Measurements from ENCODE around the gene PDXK. TPM values are rescaled to one million over a fixed set of nuclear protein-coding genes. Genes with fewer than 3 reads are reported as not detected.

Gene PDXK
- total and polyA plus RNA-seq, 9 of the 15 experiments (the other 6 are each of a cell fraction or from before 2014, with no cell fraction given) = 5.6 to 162 (median 76.5) TPM

DNA sequence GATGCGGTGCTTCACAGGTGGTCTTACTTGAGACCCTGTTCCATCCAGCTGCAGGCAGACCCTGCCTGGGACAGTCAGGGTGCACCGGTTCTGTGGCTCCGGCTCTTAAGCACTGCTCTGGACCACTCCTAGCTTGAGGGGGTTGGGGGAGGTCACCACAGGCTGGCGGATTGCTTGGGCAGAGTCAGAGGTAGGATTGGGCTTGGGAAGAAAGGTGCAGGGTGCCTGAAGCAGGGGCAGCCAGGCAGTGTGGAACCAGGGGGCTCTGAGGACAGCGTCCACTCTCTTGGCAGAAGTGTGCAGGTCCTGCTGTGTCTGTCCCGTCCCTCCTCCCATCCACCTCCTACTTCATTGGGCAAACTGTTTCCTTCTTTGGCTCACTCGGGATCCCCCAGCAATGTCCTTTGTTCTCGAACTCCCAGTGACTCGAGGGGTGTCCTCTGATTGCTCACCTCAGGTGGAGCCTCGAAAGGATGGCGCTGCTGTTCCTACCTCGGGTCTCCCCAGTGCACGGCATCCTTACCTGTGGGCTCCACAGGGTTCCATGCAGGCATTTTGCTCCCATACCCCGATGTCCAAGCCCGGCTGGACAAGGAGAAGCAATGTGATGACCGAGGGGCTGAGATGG is 1.7 kb downstream of the PDXK start (continued):
- TF ChIP-seq ARID3B (CRISPR knock-in tag; IDR thresholded peaks at IDR 0.05; ENCODE audit: borderline replicate concordance) = no peak
- no peak for TF ChIP-seq BRCA1 (IDR thresholded peaks at IDR 0.05)
- 0 out of 2 replicates have a peak, but pooled peaks have one; percentile 17 for TF ChIP-seq BRCA1 (CRISPR knock-in tag; IDR thresholded peaks at IDR 0.05)
- TF ChIP-seq, protein P1, sequence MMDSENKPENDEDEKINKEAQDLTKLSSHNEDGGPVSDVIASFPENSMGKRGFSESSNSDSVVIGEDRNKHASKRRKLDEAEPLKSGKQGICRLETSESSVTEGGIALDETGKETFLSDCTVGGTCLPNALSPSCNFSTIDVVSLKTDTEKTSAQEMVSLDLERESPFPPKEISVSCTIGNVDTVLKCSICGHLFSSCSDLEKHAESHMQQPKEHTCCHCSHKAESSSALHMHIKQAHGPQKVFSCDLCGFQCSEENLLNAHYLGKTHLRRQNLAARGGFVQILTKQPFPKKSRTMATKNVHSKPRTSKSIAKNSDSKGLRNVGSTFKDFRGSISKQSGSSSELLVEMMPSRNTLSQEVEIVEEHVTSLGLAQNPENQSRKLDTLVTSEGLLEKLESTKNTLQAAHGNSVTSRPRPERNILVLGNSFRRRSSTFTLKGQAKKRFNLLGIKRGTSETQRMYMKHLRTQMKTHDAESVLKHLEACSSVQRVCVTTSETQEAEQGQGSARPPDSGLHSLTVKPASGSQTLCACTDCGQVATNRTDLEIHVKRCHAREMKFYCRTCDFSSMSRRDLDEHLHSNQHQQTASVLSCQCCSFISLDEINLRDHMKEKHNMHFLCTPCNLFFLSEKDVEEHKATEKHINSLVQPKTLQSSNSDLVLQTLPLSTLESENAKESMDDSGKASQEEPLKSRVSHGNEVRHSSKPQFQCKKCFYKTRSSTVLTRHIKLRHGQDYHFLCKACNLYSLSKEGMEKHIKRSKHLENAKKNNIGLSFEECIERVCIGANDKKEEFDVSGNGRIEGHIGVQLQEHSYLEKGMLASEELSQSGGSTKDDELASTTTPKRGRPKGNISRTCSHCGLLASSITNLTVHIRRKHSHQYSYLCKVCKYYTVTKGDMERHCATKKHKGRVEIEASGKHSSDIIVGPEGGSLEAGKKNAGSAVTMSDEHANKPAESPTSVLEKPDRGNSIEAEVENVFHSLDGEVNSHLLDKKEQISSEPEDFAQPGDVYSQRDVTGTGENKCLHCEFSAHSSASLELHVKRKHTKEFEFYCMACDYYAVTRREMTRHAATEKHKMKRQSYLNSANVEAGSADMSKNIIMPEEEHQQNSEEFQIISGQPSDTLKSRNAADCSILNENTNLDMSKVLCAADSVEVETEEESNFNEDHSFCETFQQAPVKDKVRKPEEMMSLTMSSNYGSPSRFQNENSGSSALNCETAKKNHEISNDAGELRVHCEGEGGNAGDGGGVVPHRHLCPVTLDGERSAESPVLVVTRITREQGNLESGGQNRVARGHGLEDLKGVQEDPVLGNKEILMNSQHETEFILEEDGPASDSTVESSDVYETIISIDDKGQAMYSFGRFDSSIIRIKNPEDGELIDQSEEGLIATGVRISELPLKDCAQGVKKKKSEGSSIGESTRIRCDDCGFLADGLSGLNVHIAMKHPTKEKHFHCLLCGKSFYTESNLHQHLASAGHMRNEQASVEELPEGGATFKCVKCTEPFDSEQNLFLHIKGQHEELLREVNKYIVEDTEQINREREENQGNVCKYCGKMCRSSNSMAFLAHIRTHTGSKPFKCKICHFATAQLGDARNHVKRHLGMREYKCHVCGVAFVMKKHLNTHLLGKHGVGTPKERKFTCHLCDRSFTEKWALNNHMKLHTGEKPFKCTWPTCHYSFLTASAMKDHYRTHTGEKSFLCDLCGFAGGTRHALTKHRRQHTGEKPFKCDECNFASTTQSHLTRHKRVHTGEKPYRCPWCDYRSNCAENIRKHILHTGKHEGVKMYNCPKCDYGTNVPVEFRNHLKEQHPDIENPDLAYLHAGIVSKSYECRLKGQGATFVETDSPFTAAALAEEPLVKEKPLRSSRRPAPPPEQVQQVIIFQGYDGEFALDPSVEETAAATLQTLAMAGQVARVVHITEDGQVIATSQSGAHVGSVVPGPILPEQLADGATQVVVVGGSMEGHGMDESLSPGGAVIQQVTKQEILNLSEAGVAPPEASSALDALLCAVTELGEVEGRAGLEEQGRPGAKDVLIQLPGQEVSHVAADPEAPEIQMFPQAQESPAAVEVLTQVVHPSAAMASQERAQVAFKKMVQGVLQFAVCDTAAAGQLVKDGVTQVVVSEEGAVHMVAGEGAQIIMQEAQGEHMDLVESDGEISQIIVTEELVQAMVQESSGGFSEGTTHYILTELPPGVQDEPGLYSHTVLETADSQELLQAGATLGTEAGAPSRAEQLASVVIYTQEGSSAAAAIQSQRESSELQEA (IDR thresholded peaks at IDR 0.05; ENCODE audit: low read depth) = no peak
- no peak for TF ChIP-seq MYBL2 (IDR thresholded peaks at IDR 0.05; ENCODE audit: low read depth)
- 0 out of 2 replicates have a peak, but pooled peaks have one; percentile 22 for TF ChIP-seq MYBL2 (CRISPR knock-in tag; IDR thresholded peaks at IDR 0.05; ENCODE audit: borderline replicate concordance)
- no peak for TF ChIP-seq RFX1 (IDR thresholded peaks at IDR 0.05)
- TF ChIP-seq POLR2G (IDR thresholded peaks at IDR 0.05; ENCODE audit: low read depth, low read length) = peak; percentile 56
- TF ChIP-seq ZNF639 (CRISPR knock-in tag; conservative IDR thresholded peaks at IDR 0.05 in 1 of 2, IDR thresholded peaks at IDR 0.05 in 1 of 2) = 0 out of 4 replicates have a peak, but pooled peaks of 1 of the 2 experiments have one; percentile 53

Measured in K562 (cell line).